OCI-LY7 (cell line): Measurements from ENCODE around the gene TXNRD1.

ENCODE experiments used
- EZH2phosphoT487 ChIP-seq: fragments of 200-600 bp; sonication (generic); IDR thresholded peaks from 2 replicates; pipeline ENCODE4 v1.6.1; 2018; ENCODE audit warnings: low read depth, borderline replicate concordance, mild to moderate bottlenecking, mixed run types, antibody characterized with exemption, low read length, moderate library complexity, mixed read lengths
- TF ChIP-seq, protein P1 (sequence below): fragments of 200-600 bp; sonication (generic); conservative IDR thresholded peaks from 2 replicates; pipeline ENCODE4 v1.5.1; 2014; ENCODE audit warnings: mild to moderate bottlenecking, antibody characterized with exemption, low read length, moderate library complexity, mixed read lengths

DNA sequence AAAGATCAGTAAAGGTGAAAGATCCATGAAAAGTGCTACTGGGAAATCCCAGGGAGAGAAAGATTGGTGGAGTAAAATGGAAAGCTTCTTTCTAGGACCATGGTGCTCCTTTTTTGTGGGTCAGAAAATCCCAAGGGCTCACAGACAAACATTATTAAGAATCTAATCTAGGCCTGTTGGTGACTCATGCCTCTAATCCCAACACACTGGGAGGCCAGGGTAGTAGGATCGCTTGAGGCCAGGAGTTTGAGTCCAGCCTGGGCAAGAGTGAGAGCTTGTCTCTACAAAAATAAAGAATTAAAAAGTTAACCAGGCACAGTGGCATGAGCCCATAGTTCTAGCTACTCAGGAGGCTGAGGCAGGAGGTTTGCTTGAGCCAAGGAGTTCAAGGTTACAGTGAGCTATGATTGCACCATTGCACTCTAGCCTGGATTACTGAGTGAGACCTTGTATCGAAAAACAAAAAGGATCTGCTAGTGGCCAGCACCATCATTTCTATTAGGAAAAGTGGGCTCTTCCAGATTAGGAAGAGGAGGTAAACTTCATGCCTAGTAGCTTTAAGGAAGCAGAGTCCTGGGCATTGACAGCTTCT, 43.0 kb downstream of the TXNRD1 start:
- TF ChIP-seq, protein P1, sequence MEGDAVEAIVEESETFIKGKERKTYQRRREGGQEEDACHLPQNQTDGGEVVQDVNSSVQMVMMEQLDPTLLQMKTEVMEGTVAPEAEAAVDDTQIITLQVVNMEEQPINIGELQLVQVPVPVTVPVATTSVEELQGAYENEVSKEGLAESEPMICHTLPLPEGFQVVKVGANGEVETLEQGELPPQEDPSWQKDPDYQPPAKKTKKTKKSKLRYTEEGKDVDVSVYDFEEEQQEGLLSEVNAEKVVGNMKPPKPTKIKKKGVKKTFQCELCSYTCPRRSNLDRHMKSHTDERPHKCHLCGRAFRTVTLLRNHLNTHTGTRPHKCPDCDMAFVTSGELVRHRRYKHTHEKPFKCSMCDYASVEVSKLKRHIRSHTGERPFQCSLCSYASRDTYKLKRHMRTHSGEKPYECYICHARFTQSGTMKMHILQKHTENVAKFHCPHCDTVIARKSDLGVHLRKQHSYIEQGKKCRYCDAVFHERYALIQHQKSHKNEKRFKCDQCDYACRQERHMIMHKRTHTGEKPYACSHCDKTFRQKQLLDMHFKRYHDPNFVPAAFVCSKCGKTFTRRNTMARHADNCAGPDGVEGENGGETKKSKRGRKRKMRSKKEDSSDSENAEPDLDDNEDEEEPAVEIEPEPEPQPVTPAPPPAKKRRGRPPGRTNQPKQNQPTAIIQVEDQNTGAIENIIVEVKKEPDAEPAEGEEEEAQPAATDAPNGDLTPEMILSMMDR, result no peak
- TF ChIP-seq EZH2phosphoT487, result no peak
